GM18909 (cell line): ENCODE measurements around the gene GSTO1.
"Not testable (repeated sequence)": the region's sequence is repeated elsewhere in the genome, so short reads cannot be mapped to it uniquely, and the experiment has no call there.

Experiments used
- ATAC-seq: cut with Tn5 transposase; IDR thresholded peaks from one replicate; pipeline ENCODE4 v1.9.1; 2021; ENCODE audit warnings: mild to moderate bottlenecking; ENCODE audit not compliant: unreplicated experiment, poor library complexity

Gene GSTO1

GRCh38 chr10:104248931-104249330 lies 5.8 kb upstream of the GSTO1 start:
- ATAC-seq = not testable (repeated sequence)

- ATAC-seq = no peak
Measured at GRCh38 chr10:104250371-104250770, 4.3 kb upstream of the GSTO1 start.

DNA sequence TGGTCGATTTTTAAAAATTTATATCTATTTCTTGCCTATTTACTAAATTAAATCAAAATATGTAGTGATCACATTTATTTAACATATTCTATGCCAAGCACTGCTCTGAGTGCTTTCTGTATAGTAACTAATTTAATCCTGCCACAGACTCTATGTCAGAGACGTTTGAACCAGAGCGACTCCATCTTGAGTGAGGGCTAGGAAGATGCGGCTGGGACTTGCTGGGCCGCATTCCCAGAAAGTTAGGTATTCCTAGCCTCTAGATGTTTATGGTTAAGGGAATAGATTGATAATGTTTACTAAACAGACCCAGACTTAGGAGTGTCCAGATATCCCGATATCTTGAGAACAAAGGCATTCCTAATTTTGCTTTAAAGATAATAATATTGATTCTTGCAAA lies 3.2 kb upstream of the GSTO1 start:
- no peak for ATAC-seq

DNA sequence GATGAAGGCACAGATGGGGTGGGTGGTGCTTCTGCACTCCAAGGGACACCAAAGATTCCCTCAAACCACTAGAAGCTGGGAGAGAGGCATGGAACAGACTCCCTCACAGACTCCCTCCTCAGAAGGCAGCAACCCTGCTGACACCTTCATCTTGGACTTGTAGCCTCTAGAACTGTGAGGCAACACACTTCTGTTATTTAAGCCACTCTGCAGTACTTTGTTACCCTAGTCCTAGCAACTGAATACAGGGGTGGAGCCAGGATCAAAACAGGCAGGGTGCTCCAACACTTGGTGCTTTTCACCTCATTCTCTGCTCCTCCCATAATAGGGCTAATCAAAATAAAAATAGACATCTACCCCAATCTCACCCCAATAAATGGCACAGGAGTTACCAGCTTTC lies 2.3 kb upstream of the GSTO1 start:
- ATAC-seq = no peak

DNA sequence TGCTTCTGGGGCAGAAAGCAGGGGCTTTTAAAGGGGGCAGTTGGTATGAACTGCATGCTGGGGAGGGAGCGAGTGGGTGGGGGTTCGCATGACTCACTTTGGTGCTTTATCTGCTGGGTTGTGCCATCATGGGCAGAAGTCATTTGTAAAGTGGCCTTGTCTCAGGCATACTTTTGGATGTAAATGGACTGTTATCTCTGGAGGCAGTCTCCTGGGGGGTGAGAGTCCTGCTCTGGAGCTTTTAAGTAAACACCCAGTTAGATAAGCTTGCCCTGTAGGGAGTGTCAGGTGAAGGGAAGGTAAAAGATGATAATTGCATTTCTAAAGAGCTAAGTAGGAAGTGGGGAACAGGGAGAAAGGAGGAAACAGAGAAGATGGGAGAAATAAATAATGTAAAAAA lies 1.6 kb upstream of the GSTO1 start:
- no peak for ATAC-seq

GRCh38 chr10:104253606-104254410 lies 884 bp upstream of the GSTO1 start:
- ATAC-seq = no peak

- ATAC-seq = peak; percentile 35
Measured at GRCh38 chr10:104255311-104255981, 754 bp downstream of the GSTO1 start.

DNA sequence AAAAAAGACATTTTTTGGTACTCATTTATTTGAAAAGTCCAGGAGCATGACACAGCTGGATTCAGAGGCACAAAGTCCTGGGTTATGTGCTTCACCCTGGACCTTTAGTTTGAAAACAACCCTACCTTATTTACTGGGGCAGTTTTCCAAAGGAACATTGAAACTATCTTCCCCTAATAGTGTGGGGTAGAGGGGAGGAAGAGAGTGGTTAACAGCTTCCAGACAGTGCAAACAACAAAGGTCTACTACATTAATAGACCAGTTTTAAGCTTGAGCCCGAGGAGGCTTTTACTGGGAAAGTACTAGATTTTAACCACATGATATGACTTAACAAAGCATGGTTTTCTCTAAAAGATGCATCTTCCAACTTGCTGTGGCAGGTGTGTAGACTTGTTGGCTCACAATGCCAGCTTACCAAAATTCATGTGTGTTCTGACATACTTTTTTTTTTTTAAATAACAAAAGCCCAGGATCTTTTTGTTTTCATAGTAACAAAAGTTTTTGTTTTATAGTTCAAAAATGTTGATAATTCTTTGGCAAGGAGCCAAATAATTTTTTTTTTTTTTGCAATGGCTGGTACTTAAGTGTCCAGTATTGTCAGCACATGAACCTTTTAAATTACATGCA lies 1.8 kb downstream of the GSTO1 start:
- ATAC-seq = no peak

DNA sequence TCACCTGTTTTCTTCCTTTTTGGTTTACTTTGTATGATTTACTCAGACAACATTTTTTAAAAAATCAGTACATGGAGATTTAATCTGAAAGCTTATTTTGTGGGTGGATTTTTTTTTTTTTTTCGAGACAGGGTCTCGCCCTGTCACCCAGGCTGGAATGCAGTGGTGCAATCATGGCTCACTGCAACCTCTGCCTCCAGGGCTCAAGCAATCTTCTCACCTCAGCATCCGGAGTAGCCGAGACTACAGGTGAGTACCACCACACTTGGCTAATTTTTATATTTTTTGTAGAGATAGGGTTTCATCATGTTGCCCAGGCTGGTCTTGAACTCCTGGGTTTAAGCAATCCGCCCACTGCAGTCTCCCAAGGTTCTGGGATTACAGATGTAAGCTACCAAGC lies 2.5 kb downstream of the GSTO1 start:
- ATAC-seq = no peak

DNA sequence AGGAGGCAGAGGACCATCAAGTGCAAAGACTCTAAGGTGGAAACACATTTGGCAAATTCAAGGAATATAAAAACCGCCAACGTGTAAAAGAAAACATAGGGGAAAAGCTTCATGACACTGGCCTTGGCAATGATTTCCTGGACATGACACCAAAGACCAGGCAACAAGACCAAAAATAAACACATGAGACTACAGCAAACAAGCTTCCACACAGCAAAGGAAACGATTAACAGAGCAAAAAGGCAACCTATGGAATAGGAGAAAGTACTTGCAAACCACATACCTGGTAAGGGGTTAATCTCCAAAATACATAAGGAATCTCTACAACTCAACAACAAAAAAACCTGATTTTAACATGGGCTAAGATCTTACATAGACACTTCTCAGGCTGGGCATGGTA lies 3.5 kb downstream of the GSTO1 start:
- no peak for ATAC-seq

DNA sequence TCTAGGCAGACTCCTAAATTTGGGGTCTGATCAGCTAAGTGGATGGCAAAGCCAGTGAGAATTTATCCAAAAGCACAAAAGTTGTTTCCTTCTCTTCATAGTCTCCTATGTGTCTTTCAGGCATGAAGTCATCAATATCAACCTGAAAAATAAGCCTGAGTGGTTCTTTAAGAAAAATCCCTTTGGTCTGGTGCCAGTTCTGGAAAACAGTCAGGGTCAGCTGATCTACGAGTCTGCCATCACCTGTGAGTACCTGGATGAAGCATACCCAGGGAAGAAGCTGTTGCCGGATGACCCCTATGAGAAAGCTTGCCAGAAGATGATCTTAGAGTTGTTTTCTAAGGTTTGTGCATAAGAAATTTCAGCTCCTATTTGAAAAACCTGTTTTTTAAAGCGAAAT lies 4.8 kb downstream of the GSTO1 start:
- no peak for ATAC-seq

DNA sequence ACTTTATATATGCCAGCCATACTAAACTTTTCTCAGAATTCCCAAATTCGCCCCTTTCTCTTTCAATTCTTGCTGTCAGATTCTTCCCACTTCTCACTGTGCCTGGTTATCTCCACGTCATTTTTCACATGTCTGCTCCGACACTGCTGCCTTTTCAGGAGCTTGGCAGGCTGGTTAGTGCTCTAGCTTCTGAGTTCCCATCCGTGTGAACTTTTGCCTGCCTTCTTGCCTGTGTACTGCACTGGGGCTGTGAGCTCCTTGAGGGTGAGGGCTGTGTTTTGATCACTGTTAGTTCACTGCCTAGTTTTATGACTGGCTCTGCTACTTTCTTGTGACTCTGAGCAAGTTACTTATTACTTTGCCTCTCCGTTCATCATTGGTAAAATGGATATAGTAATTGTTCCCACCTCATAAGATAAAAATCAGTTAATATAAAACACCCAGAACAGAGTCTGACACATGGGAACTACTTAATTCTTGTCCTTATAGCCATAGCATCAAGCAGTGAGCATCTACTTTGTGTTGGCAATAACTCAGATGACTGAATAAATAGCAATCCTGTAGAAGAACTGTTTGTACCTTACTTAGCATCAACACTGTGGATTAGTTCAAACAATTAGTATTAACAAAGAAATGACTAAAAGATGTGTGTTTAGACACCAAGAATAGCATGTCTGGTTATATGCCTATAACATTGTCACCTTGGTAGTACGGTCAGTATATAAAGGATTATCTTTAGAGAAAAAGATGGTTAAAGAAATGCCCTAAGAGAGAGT lies 5.5 kb downstream of the GSTO1 start:
- ATAC-seq = no peak

DNA sequence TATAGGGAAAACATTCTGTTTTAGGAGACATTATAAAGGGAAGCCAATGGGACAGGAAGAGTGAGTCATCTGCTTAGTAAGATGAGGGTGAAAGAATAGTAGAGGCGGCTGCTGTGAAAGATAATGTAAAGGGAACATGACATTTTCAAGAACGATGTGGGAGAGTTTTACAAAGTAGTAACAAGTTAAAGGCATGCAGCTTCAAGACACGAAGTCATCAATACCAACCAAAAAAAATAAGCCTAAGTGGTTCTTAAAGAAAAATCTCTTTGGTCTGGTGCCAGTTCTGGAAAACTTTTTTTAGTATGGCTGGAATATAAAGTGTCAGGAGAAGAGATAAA lies 6.1 kb downstream of the GSTO1 start:
- no peak for ATAC-seq

GRCh38 chr10:104262055-104262454 lies 7.4 kb downstream of the GSTO1 start:
- no peak for ATAC-seq

DNA sequence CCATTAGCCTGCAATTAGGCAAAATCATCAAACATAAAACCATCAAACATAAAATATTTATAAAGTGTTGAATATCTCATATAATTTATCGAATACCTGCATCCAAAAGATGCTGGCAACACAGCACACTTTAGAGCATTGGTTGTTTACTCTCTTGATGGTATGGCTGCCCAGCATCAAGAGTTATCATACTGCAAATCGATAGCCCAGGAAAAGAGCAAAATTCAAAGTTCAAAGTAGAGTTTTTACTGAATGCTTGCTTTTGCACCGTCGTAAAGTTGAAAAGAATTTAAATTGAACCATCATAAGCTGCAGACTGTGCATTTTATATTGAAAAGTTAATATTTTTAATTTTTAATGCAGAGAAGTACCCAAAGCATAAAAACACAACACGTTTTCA lies 10.1 kb downstream of the GSTO1 start:
- no peak for ATAC-seq

DNA sequence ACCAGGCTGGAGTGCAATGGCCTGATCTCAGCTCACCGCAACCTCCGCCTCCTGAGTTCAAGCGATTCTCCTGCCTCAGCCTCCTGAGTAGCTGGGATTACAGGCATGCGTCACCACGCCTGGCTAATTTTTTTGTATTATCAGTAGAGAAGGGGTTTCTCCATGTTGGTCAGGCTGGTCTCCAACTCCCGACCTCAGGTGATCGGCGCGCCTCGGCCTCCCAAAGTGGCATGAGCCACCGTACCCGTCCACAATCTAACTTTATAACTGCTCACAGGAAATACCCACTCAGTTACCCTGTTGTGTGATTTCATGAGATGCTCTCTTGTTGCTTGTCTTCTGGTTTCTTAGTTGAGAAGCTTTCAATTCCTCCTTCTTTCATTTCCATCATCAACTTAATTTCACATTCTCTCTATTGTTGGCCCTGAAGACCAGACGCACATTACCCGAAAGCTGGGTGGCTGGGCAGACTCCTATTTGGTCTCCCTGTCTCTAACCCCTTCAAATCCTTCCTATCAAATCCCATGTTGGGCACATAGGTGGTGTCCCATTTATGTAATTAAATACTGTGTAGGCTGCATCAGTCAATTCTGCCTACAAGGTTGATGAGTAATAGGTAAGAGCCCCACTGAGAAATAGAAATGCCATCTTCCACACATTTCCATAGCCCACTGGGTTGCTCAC lies 13.2 kb downstream of the GSTO1 start:
- ATAC-seq = no peak

- peak; percentile 0 for ATAC-seq
Measured at GRCh38 chr10:104268405-104268712, 13.7 kb downstream of the GSTO1 start.

DNA sequence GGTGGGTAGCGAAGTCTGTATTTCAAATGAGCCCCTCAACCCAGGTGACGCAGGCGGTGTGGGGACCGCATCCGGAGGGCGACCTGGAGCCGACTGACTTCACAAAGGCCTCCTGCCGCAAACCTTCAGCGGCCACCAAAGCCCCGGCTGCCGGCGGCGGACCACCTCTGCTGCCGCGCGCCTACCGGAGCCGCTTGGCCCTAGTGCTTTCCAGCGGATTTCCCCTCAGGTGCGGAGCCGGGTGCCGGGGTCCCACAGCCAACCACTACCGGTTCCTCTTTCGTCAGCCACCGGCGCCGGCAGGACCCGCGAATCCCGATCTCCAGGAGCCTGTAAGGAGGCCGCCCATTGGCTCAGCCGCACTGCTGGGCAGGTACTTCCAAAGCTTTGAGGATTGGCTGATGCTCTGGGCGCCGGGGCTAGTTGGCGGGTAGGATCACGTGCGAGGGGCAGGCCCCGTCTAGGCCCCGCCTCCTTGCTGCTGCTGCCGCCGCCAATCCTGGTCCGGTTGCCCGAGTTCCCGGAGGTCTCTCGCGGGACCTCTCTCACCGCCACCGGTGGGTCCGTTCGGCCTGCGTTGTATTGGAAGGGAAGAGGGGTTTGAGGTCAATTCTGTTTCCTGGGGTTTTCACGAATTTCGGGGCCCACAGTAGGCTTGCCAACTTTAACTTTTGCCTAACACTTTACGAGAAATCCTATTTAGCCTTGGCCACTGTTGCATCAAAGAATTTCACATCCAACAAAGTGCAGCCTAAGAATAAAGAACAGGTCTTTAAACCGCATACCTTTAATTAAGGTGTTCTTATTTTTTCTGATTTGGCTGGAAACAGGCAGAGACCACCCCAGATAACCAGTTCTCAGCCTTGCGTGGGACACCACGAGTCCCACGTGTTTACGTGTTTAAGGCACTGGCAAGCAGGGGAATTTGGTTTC lies 14.3 kb downstream of the GSTO1 start, which contains the start of gene GSTO2:
Gene GSTO2 (plus strand): TSS at position 472 of the 933 bp plus-strand sequence. CDS start 5,732 bp downstream, outside the sequence.
- peak; percentile 99 for ATAC-seq

GRCh38 chr10:104273286-104273685 lies 18.6 kb downstream of the GSTO1 start:
- no peak for ATAC-seq
